ENCODE measurements around the gene AGBL4.

DNA sequence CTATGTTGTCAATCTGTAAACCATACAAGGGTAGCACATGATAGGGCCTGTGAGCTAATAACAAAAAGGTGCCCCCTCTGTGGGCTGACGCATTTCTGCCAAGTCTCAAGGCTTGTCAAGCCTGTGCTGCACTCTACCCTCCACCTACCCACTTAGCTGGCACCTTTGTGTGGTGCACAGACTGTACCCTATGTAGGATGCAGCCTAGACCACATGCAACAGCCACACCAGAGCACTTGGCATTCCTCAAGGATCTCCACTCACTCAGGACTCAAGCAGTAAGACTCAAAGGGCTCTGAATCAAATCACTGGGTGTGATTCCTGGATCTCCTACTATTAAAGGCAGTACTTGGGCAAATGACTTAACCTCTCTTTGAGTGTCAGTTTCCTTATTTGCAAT, 1380.6 kb downstream of the AGBL4 start:
- TF ChIP-seq, protein P1, sequence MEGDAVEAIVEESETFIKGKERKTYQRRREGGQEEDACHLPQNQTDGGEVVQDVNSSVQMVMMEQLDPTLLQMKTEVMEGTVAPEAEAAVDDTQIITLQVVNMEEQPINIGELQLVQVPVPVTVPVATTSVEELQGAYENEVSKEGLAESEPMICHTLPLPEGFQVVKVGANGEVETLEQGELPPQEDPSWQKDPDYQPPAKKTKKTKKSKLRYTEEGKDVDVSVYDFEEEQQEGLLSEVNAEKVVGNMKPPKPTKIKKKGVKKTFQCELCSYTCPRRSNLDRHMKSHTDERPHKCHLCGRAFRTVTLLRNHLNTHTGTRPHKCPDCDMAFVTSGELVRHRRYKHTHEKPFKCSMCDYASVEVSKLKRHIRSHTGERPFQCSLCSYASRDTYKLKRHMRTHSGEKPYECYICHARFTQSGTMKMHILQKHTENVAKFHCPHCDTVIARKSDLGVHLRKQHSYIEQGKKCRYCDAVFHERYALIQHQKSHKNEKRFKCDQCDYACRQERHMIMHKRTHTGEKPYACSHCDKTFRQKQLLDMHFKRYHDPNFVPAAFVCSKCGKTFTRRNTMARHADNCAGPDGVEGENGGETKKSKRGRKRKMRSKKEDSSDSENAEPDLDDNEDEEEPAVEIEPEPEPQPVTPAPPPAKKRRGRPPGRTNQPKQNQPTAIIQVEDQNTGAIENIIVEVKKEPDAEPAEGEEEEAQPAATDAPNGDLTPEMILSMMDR (optimal IDR thresholded peaks at IDR 0.05 in 1 of 3, IDR thresholded peaks at IDR 0.05 in 1 of 3, conservative IDR thresholded peaks at IDR 0.05 in 1 of 3; ENCODE audit: extremely low read depth in 1 of 3, insufficient read depth in 2 of 3, low read length in 3 of 3): no peak
- no peak for TF ChIP-seq EZH2 (IDR thresholded peaks at IDR 0.05; ENCODE audit: low read length)

All from keratinocyte (primary cell).